OCI-LY3 (cell line): ENCODE results near the gene AKAP12.

ENCODE experiments used
- H2AFZ ChIP-seq: fragments of 200-600, 300-600 bp; shearing (Covaris generic); 2 replicates; pipeline ENCODE4 v1.6.0; 2014; ENCODE audit warnings: antibody characterized with exemption, low read depth, low read length
- H3K27ac ChIP-seq: fragments of 200-600, 300-600 bp; sonication (generic); 2 replicates; pipeline ENCODE4 v1.5.1; 2014; ENCODE audit warnings: mild to moderate bottlenecking, low read length, moderate library complexity, mixed read lengths
- H3K27me3 ChIP-seq: fragments of 200-600, 300-600 bp; sonication (generic); 2 replicates; pipeline ENCODE4 v1.6.1; 2014; ENCODE audit warnings: low read depth, low read length, mixed read lengths
- H3K36me3 ChIP-seq: fragments of 200-600, 300-600 bp; sonication (generic); replicated peaks from 2 replicates; pipeline ENCODE3; 2014; ENCODE audit warnings: low read depth, low read length, mixed read lengths
- H3K4me1 ChIP-seq: fragments of 300-600, 200-600 bp; sonication (generic); 2 replicates; pipeline ENCODE4 v1.6.1; 2014; ENCODE audit warnings: low read length, mixed read lengths
- H3K4me2 ChIP-seq: fragments of 200-600, 300-600 bp; sonication (generic); 2 replicates; pipeline ENCODE4 v1.6.1; 2014; ENCODE audit warnings: low read length, mixed read lengths
- H3K4me3 ChIP-seq: fragments of 300-600, 200-600 bp; sonication (generic); 2 replicates; pipeline ENCODE4 v1.5.1; 2014; ENCODE audit warnings: antibody characterized with exemption, mild to moderate bottlenecking, low read length, moderate library complexity
- H3K79me2 ChIP-seq: fragments of 300-600, 200-600 bp; shearing (Covaris generic); 2 replicates; pipeline ENCODE4 v1.6.1; 2014; ENCODE audit warnings: mild to moderate bottlenecking, low read length, mixed read lengths
- H3K9ac ChIP-seq: fragments of 300-600, 200-600 bp; shearing (Covaris generic); 2 replicates; pipeline ENCODE4 v1.6.0; 2014; ENCODE audit warnings: mild to moderate bottlenecking, low read length, moderate library complexity
- H3K9me3 ChIP-seq: fragments of 200-600, 300-600 bp; shearing (Covaris generic); 2 replicates; pipeline ENCODE4 v1.6.1; 2014; ENCODE audit warnings: low read length, mixed read lengths; ENCODE audit not compliant: insufficient read depth
- H4K20me1 ChIP-seq: fragments of 200-600, 300-600 bp; sonication (generic); 2 replicates; pipeline ENCODE4 v1.6.1; 2016; ENCODE audit warnings: low read length, mixed read lengths; ENCODE audit not compliant: insufficient read depth
- CTCF ChIP-seq: fragments of 200-600, 300-600 bp; sonication (generic); IDR thresholded peaks from 2 replicates; pipeline ENCODE4 v1.5.1; 2014; ENCODE audit warnings: antibody characterized with exemption, low read length, low read depth
- EZH2phosphoT487 ChIP-seq: fragments of 200-600 bp; shearing (Covaris generic); IDR thresholded peaks from 2 replicates; pipeline ENCODE4 v1.6.1; 2018; ENCODE audit warnings: antibody characterized with exemption, mixed run types, low read depth

AKAP12 gene

GRCh38 chr6:151349651-151350270 lies 110.0 kb downstream of the AKAP12 start:
- H2AFZ ChIP-seq = no peak overlapping the region
- H3K4me3 ChIP-seq = no peak overlapping the region
- H3K79me2 ChIP-seq = no peaks in the 10 kb centered on the region
- no peak overlapping the region for H3K4me2 ChIP-seq
- H3K27me3 ChIP-seq = no peaks in the 10 kb centered on the region
- no peaks in the 10 kb centered on the region for H3K9me3 ChIP-seq
- no peak for TF ChIP-seq CTCF
- no peak for TF ChIP-seq EZH2phosphoT487
- H3K9ac ChIP-seq = no peak overlapping the region
- no peaks in the 10 kb centered on the region for H4K20me1 ChIP-seq
- H3K36me3 ChIP-seq = no peaks in the 10 kb centered on the region
- H3K27ac ChIP-seq = no peak overlapping the region
- no peaks in the 10 kb centered on the region for H3K4me1 ChIP-seq

GRCh38 chr6:151350442-151351145 lies 110.8 kb downstream of the AKAP12 start:
- Histone ChIP-seq H3K4me3 (no peak overlapping the region), H3K36me3 (no peaks in the 10 kb centered on the region), H3K9ac (no peak overlapping the region), H3K9me3 (no peaks in the 10 kb centered on the region), H3K4me1 (no peaks in the 10 kb centered on the region), H3K4me2 (no peak overlapping the region), H3K27me3 (no peaks in the 10 kb centered on the region), H2AFZ (no peak overlapping the region), H3K79me2 (no peaks in the 10 kb centered on the region), H3K27ac (no peak overlapping the region), H4K20me1 (no peaks in the 10 kb centered on the region)
- TF ChIP-seq EZH2phosphoT487 = no peak
- no peak for TF ChIP-seq CTCF

GRCh38 chr6:151351146-151351700 lies 111.5 kb downstream of the AKAP12 start:
- peaks cover under 1% of the 10 kb centered on the region for H3K36me3 ChIP-seq

More at GRCh38 chr6:151351146-151351700, 111.5 kb downstream of the AKAP12 start:
- H3K9me3 ChIP-seq = no peaks in the 10 kb centered on the region
- no peaks in the 10 kb centered on the region for H4K20me1 ChIP-seq
- TF ChIP-seq EZH2phosphoT487 (no peak), CTCF (no peak)
- H3K9ac ChIP-seq = no peak overlapping the region
- no peaks in the 10 kb centered on the region for H3K27me3 ChIP-seq
- no peaks in the 10 kb centered on the region for H3K4me1 ChIP-seq
- no peak overlapping the region for H3K4me2 ChIP-seq
- H2AFZ ChIP-seq = no peak overlapping the region
- H3K27ac ChIP-seq = no peak overlapping the region
- no peaks in the 10 kb centered on the region for H3K79me2 ChIP-seq
- H3K4me3 ChIP-seq = no peak overlapping the region
